Activated gamma-delta T cell treated with anti-CD3 and anti-CD28 coated beads, Interleukin-2, amount 50 U/mL, for 16 hours (primary cell): ENCODE results near the gene HARBI1.
A peak's percentile ranks its signal among the peaks of the same experiment; 100 is the strongest.
"Not testable (repeated sequence)": the region's sequence is repeated elsewhere in the genome, so short reads cannot be mapped to it uniquely, and the experiment has no call there.

Experiments used
- DNase-seq: peaks from one replicate; pipeline ENCODE4 v3.0.0-alpha.2; 2020; ENCODE audit warnings: low read depth

The HARBI1 gene

GRCh38 chr11:46597155-46597554 lies 19.9 kb downstream of the HARBI1 start:
- DNase-seq: no peak

GRCh38 chr11:46594785-46595184 lies 22.2 kb downstream of the HARBI1 start:
- DNase-seq: no peak

GRCh38 chr11:46594374-46594700 lies 22.7 kb downstream of the HARBI1 start:
- no peak for DNase-seq

- peak; percentile 68 for DNase-seq
Observed at GRCh38 chr11:46593550-46594373, 23.3 kb downstream of the HARBI1 start, which contains the start of gene AMBRA1. TSS of gene AMBRA1 (minus strand) at chr11:46594023. CDS start at chr11:46548380, 45,643 bp downstream.

GRCh38 chr11:46590740-46591605 lies 26.1 kb downstream of the HARBI1 start:
- no peak for DNase-seq

GRCh38 chr11:46588915-46589314 lies 28.1 kb downstream of the HARBI1 start:
- DNase-seq: no peak

GRCh38 chr11:46588131-46588530 lies 28.9 kb downstream of the HARBI1 start:
- DNase-seq: no peak

GRCh38 chr11:46583513-46583912 lies 33.5 kb downstream of the HARBI1 start:
- DNase-seq: not testable (repeated sequence)

GRCh38 chr11:46582588-46582987 lies 34.4 kb downstream of the HARBI1 start:
- DNase-seq: no peak

- no peak for DNase-seq
Observed at GRCh38 chr11:46577058-46577457, 40.0 kb downstream of the HARBI1 start.

GRCh38 chr11:46574656-46575055 lies 42.4 kb downstream of the HARBI1 start:
- no peak for DNase-seq

- DNase-seq: no peak
Observed at GRCh38 chr11:46570790-46571398, 46.1 kb downstream of the HARBI1 start.

GRCh38 chr11:46565232-46565840 lies 51.7 kb downstream of the HARBI1 start:
- DNase-seq: no peak

GRCh38 chr11:46564459-46564858 lies 52.6 kb downstream of the HARBI1 start:
- DNase-seq: no peak

GRCh38 chr11:46562527-46562926 lies 54.5 kb downstream of the HARBI1 start:
- no peak for DNase-seq

GRCh38 chr11:46560300-46560991 lies 56.6 kb downstream of the HARBI1 start:
- DNase-seq: no peak

GRCh38 chr11:46559815-46560214 lies 57.2 kb downstream of the HARBI1 start:
- no peak for DNase-seq

GRCh38 chr11:46557684-46558151 lies 59.3 kb downstream of the HARBI1 start:
- DNase-seq: no peak

- no peak for DNase-seq
Observed at GRCh38 chr11:46555267-46556054, 61.6 kb downstream of the HARBI1 start.
